Thyroid gland (tissue), 4 donors: ENCODE measurements around the gene CCDC89.

Experiments used
- POLR2A ChIP-seq, 2 donors: fragments of 450-650 bp; IDR thresholded peaks; one replicate each; pipeline ENCODE4 v1.6.1; 2017; ENCODE audit warnings: antibody characterized with exemption in 2 of 2, mild to moderate bottlenecking in 2 of 2, moderate library complexity in 1 of 2
- TF ChIP-seq, protein P1 (sequence below), 6 experiments: fragments of 200-600 bp in 3 of 6; fragments of 450-650 bp in 3 of 6; sonication (generic) in 3 of 6; IDR thresholded peaks; one replicate each; pipeline ENCODE4 v1.5.1; 2016 to 2019; ENCODE audit warnings: antibody characterized with exemption in 6 of 6, mild to moderate bottlenecking in 2 of 6, inconsistent platforms in 1 of 6, moderate library complexity in 1 of 6

DNA sequence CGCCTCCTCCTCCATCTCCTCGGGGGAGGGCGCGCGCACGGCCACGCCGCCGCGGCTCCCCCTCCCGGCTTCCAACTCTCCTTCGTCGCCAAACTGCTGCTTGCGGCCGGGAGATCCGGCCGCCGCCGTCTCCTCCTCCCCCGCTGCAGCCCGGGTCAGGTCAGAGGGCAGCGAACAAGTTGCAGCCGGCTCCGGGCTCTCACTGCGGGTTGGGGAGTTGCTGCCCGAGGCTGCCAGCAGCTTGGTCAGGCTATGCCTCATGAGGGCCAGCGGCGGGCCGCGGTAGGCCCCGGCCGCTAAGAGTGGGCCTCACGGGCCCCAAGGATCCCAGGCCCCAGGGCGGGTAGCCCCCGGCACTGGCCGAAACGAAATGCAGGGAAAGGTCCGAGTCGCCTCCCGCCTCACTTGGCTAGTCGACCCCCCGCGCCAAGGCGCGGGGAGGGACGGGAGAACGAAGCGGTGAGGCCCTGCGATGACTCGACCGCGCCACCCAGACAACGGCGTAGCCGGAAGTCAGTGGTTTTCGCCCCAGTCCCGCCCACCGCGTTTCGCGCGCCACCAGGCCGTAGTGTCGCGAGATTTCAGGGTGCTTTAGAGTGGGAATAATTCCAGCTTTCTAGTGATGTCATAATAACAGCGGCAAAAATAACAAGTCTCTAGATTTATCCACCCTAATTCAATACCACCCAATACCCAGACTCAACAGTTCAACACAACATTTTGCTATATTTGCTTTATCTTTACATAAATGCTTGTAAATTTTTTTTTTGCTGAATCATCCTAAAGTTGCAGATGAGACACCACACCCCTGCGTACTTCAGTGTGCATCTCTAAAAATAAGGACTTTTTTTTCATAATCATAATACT lies 21.1 kb downstream of the CCDC89 start, which contains the start of gene CREBZF:
- TF ChIP-seq, protein P1, sequence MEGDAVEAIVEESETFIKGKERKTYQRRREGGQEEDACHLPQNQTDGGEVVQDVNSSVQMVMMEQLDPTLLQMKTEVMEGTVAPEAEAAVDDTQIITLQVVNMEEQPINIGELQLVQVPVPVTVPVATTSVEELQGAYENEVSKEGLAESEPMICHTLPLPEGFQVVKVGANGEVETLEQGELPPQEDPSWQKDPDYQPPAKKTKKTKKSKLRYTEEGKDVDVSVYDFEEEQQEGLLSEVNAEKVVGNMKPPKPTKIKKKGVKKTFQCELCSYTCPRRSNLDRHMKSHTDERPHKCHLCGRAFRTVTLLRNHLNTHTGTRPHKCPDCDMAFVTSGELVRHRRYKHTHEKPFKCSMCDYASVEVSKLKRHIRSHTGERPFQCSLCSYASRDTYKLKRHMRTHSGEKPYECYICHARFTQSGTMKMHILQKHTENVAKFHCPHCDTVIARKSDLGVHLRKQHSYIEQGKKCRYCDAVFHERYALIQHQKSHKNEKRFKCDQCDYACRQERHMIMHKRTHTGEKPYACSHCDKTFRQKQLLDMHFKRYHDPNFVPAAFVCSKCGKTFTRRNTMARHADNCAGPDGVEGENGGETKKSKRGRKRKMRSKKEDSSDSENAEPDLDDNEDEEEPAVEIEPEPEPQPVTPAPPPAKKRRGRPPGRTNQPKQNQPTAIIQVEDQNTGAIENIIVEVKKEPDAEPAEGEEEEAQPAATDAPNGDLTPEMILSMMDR (IDR thresholded peaks at IDR 0.05), result no peak
- TF ChIP-seq POLR2A (IDR thresholded peaks at IDR 0.05), result peak; percentile 94 to 98
